ENCODE measurements around the gene MDP1. TPM values are rescaled to one million over a fixed set of nuclear protein-coding genes. Genes with fewer than 3 reads are reported as not detected.

The MDP1 gene
- total RNA-seq, 4 donors from 2014 or later, result 13.1 to 55.9 (median 25.4) TPM

DNA sequence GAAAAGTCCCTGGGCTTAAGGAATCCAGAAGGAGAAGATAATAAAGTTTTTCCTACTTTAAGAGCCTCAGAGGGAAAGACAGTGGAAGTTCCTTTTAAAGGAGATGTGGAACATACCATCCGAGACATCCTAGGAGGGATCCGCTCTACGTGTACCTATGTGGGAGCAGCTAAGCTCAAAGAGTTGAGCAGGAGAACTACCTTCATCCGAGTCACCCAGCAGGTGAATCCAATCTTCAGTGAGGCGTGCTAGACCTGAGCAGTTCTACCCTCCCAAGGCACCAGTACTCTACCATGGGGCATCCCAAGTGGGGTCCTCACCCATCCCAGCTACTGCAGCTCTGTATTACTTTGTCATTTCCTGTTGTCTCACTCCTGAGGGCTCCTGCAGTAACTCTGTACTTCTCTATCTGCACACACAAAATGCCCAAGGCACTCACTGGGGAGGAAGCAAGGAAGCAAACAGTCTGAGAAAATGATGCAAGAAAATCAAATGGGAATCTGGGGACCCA, 22.7 kb upstream of the MDP1 start:
- H3K36me3 ChIP-seq, result peaks cover 50 to 57% of the 10 kb centered on the region in 2 donors
- 92 to 94% methylated on average over 4 to 5 of the region's 5 CpGs for WGBS, 2 donors

DNA sequence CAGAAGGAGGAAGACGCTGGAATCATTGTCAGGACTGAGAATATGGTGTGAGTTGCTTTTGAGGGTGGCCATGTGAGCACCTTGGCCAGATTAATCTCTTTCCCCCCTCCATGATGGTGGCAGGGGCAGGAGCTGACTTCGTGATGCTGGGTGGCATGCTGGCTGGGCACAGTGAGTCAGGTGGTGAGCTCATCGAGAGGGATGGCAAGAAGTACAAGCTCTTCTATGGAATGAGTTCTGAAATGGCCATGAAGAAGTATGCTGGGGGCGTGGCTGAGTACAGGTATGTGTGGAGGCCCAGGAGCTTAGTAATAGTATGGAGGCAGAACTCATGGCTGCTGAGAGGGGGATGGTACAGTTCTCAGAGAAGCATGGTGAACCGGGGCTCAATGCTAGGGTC, 22.3 kb upstream of the MDP1 start:
- no peak for DNase-seq
- H3K9me3 ChIP-seq, result no peaks in the 10 kb centered on the region
- TF ChIP-seq POLR2A (IDR thresholded peaks at IDR 0.05), result no peak
- TF ChIP-seq, protein P1, sequence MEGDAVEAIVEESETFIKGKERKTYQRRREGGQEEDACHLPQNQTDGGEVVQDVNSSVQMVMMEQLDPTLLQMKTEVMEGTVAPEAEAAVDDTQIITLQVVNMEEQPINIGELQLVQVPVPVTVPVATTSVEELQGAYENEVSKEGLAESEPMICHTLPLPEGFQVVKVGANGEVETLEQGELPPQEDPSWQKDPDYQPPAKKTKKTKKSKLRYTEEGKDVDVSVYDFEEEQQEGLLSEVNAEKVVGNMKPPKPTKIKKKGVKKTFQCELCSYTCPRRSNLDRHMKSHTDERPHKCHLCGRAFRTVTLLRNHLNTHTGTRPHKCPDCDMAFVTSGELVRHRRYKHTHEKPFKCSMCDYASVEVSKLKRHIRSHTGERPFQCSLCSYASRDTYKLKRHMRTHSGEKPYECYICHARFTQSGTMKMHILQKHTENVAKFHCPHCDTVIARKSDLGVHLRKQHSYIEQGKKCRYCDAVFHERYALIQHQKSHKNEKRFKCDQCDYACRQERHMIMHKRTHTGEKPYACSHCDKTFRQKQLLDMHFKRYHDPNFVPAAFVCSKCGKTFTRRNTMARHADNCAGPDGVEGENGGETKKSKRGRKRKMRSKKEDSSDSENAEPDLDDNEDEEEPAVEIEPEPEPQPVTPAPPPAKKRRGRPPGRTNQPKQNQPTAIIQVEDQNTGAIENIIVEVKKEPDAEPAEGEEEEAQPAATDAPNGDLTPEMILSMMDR (IDR thresholded peaks at IDR 0.05), result no peak
- H3K27me3 ChIP-seq, result no peaks in the 10 kb centered on the region
- H3K4me1 ChIP-seq, result peaks cover 19 to 42% of the 10 kb centered on the region in 2 donors
- intact Hi-C loops (cut with DNase I), result loop anchor here (10.0 kb wide), 1 partner anchor 197 kb away; no protein-coding TSS in a partner anchor
- no peak overlapping the region for H3K4me3 ChIP-seq (replicated peaks in 1 of 3)
- H3K36me3 ChIP-seq, result peaks cover 50 to 57% of the 10 kb centered on the region in 2 donors
- no peak overlapping the region for H3K27ac ChIP-seq
- WGBS, 2 donors, result 88 to 93% methylated on average over 5 of the region's 5 CpGs

More for the DNA sequence above, 22.7 kb upstream of the MDP1 start:
- TF ChIP-seq, protein P1 (IDR thresholded peaks at IDR 0.05), result no peak
- TF ChIP-seq POLR2A (IDR thresholded peaks at IDR 0.05), result no peak
- Histone ChIP-seq H3K27ac (no peak overlapping the region), H3K9me3 (no peaks in the 10 kb centered on the region), H3K27me3 (no peaks in the 10 kb centered on the region), H3K4me1 (peaks cover 19 to 42% of the 10 kb centered on the region in 2 donors), H3K4me3 (replicated peaks in 1 of 3) (no peak overlapping the region)
- intact Hi-C loops (cut with DNase I), result loop anchor here (10.0 kb wide), 1 partner anchor 196 kb away; no protein-coding TSS in a partner anchor
- no peak for DNase-seq

DNA sequence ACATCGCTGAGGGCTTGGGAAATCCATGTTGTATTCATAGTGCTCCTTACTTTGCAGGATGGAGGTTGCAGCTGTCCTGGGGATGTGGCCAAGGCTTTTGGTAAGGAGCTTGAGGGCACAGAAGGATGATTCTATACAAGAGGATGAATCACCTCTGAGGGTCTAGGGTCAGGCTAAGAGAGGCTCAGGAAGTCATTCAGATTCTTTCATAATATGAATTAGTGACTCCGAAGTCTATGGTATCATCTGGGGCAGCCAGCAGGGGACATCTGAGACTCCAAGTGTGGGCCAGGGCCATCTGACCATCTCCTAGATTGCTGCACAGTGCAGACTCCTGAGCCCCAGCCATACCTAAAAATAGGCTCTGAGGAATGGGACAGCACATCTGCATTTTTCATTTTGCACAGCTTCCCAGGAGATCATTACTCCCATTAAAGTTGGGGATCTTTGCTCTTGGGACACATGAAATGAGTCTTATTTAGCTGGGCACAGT, 21.6 kb upstream of the MDP1 start:
- H3K9me3 ChIP-seq, result no peaks in the 10 kb centered on the region
- DNase-seq, result no peak
- intact Hi-C loops (cut with DNase I), result loop anchor here (10.0 kb wide), 1 partner anchor 197 kb away; no protein-coding TSS in a partner anchor
- WGBS, 2 donors, result 83 to 100% methylated on average over 2 of the region's 2 CpGs
- peaks cover 21 to 43% of the 10 kb centered on the region in 2 donors for H3K4me1 ChIP-seq
- no peaks in the 10 kb centered on the region for H3K27me3 ChIP-seq
- no peak overlapping the region for H3K27ac ChIP-seq
- TF ChIP-seq, protein P1 (IDR thresholded peaks at IDR 0.05), result no peak
- no peak for TF ChIP-seq POLR2A (IDR thresholded peaks at IDR 0.05)
- H3K36me3 ChIP-seq, result peaks cover 50 to 57% of the 10 kb centered on the region in 2 donors
- no peak overlapping the region for H3K4me3 ChIP-seq (replicated peaks in 1 of 3)

DNA sequence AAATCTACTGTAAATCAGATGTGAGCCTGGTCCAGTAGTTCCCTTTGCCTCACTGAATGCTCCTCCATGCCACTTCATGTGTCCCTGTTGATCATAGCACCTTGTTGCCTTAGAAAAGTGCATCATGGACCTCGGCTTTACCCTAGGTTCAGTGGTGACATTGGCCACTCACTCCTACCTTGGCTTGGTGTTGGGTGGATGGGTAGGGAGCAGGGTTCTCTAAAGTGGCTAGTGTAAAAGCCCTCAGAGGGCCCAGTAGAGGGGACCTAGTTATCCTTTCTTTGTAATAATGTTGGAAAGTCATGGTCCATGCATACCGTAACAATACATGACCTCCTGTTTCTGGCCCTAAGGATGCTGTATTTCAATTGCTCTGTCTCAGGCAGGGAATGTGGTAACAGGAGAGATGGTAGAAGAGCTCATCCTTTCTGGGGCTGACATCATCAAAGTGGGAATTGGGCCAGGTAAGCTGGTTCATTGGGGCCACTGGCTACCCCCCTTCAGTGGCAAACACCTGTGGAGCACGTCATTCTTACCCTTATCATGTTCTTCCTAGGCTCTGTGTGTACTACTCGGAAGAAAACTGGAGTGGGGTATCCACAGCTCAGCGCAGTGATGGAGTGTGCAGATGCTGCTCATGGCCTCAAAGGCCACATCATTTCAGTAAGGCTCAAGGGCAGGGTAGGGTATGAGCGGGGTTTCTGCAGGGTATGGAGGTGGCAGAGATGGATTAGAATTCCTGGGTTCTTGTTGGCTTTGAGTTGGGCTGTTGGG, 21.0 kb upstream of the MDP1 start:
- no peak for DNase-seq
- WGBS, 2 donors, result 95 to 99% methylated on average over 6 of the region's 6 CpGs
- peaks cover 21 to 43% of the 10 kb centered on the region in 2 donors for H3K4me1 ChIP-seq
- H3K9me3 ChIP-seq, result no peaks in the 10 kb centered on the region
- peaks cover 50 to 57% of the 10 kb centered on the region in 2 donors for H3K36me3 ChIP-seq
- TF ChIP-seq, protein P1 (IDR thresholded peaks at IDR 0.05), result no peak
- TF ChIP-seq POLR2A (IDR thresholded peaks at IDR 0.05), result no peak
- no peaks in the 10 kb centered on the region for H3K27me3 ChIP-seq
- H3K27ac ChIP-seq, result no peak overlapping the region
- no peak overlapping the region for H3K4me3 ChIP-seq (replicated peaks in 1 of 3)
- intact Hi-C loops (cut with DNase I), result loop anchor here (10.0 kb wide), 1 partner anchor 198 kb away; no protein-coding TSS in a partner anchor

Measured in thyroid gland (tissue), 4 donors.